SJCRH30 (cell line): ENCODE measurements around the gene GSTT4. TPM values are rescaled to one million over a fixed set of nuclear protein-coding genes. Genes with fewer than 3 reads are reported as not detected.
"Not testable (repeated sequence)": the region's sequence is repeated elsewhere in the genome, so short reads cannot be mapped to it uniquely, and the experiment has no call there.

Experiments used
- DNase-seq, 2 experiments: peaks; one replicate each; pipeline ENCODE4 v3.0.0-alpha.2; 2015 to 2020
- H3K27ac ChIP-seq: fragments of 250-450 bp; sonication (Bioruptor Pico); 2 replicates; pipeline ENCODE4 v1.5.1; 2020; ENCODE audit warnings: mild to moderate bottlenecking, moderate library complexity
- H3K27me3 ChIP-seq: fragments of 250-450 bp; sonication (Bioruptor Pico); 2 replicates; pipeline ENCODE4 v1.5.1; 2020; ENCODE audit warnings: mild to moderate bottlenecking, moderate library complexity
- H3K36me3 ChIP-seq: fragments of 250-450 bp; sonication (Bioruptor Pico); 2 replicates; pipeline ENCODE4 v1.5.1; 2020; ENCODE audit warnings: mild to moderate bottlenecking, moderate library complexity
- H3K4me1 ChIP-seq: fragments of 250-450 bp; sonication (Bioruptor Pico); 2 replicates; pipeline ENCODE4 v1.5.1; 2020; ENCODE audit warnings: mild to moderate bottlenecking, moderate library complexity
- H3K4me3 ChIP-seq: fragments of 250-450 bp; sonication (Bioruptor Pico); 2 replicates; pipeline ENCODE4 v1.5.1; 2020; ENCODE audit warnings: mild to moderate bottlenecking, moderate library complexity
- H3K9me3 ChIP-seq: fragments of 250-450 bp; sonication (Bioruptor Pico); replicated peaks from 2 replicates; pipeline ENCODE4 v1.5.1; 2020; ENCODE audit warnings: mild to moderate bottlenecking, moderate library complexity
- total RNA-seq: library from RNA; depleted of rRNA; stranded (reverse); fragments of >200 nt; shearing (Covaris generic); gene quantifications from 2 replicates; pipeline ENCODE4 v1.2.3, GENCODE V29; 2014

GSTT4 gene
- total RNA-seq, 1 experiment from 2014 or later = not detected

DNA sequence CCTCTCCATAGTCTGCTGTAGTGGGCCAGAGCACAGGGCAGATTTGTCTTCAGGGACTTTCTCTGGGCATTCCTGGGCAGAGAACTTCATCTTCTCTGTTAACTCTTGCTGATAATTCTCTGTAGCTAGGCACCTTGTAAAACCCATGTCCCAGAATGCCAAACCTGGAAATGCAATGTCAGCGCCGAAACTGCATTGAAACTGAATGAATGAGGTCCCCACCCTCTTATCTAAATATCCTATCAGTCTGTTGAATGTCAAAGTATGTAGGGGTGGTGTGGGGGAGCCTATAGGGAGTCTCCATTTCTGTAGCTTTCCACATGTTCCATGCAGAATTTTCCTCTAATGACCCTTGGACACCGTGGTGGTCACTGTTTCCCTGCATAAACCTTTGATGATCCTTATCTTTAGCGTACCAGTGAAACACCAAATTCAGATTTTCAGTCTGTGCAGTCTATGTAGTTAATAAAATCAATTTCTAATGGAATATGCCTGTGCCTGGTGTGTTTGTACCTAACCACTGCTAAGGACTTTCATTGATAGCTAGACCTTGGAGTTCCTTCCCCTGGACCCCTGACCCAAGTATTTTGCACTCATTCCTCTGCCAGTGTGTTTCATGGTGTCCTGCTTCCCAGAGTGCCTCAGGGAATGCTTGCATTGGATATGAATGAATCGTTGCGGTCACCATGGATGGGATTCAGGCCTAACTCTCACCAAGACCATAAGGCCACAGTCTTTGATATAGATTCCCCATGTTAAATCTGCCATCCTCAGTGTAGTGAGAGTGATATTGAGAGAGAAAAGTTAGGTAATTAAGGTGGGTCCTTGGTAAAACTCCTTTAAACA is 3.4 kb upstream of the GSTT4 start:
- Histone ChIP-seq H3K36me3 (no peaks in the 10 kb centered on the region), H3K4me1 (0 out of 2 replicates have a peak, but pooled peaks cover 2% of the 10 kb centered on the region), H3K9me3 (no peaks in the 10 kb centered on the region), H3K27ac (no peak overlapping the region), H3K27me3 (no peaks in the 10 kb centered on the region), H3K4me3 (no peak overlapping the region)
- DNase-seq = no peak

DNA sequence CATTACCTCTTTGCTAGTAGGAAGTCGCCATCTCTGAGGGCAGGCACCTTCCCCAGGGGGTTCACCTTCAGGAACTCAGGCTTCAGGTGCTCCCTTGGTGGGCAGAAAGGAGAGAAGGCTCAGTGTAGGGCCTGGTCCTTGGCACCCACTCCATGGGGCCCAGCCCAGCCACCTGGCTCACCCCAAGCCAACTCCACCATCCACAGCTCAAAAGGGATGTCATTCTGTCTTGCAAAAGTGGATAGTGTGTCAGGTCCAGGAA is 2.7 kb upstream of the GSTT4 start:
- no peak overlapping the region for H3K4me3 ChIP-seq
- H3K27me3 ChIP-seq = no peaks in the 10 kb centered on the region
- no peaks in the 10 kb centered on the region for H3K36me3 ChIP-seq
- no peak overlapping the region for H3K27ac ChIP-seq
- 0 out of 2 replicates have a peak, but pooled peaks cover 2% of the 10 kb centered on the region for H3K4me1 ChIP-seq
- DNase-seq = no peak
- H3K9me3 ChIP-seq = no peaks in the 10 kb centered on the region

DNA sequence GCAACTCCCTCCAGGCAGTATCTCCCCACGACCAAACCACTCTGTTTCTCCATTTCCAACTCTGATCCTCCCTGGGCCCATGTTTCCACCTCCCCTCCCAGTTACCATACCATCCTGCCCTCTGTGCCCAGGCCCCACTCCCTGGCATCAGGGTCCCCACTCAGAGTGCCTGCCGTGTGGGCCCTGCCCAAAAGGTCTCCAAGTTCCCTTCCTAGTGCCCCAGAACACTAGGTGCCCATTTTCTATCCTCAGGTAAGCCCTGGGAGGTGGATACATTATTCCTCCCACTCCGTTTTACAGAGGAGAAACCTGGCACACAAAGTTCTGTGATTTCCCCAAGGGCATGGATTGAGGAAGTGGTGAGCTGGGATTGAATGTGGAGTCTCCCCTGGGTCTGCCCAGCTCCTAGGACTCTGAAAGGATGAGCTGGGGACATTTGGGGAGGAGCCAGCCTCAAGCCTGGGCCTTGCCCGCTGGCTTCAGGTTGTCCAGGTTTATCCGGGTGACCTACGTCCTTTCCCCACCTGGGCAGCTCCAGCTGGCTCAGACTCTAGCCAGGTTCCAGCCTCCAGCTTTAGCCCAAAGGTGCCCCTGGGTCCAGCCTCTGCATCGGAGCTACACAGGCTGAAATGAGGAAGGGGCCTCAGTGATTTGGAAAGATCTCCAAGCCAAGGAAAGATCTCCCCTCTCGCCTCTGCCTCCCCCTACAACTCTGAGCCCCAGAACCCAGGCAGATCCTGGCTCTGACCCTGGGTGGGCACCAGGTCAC is 2.2 kb upstream of the GSTT4 start:
- Histone ChIP-seq H3K4me3 (no peak overlapping the region), H3K4me1 (0 out of 2 replicates have a peak, but pooled peaks cover 2% of the 10 kb centered on the region), H3K36me3 (no peaks in the 10 kb centered on the region), H3K27me3 (no peaks in the 10 kb centered on the region), H3K27ac (no peak overlapping the region), H3K9me3 (no peaks in the 10 kb centered on the region)
- DNase-seq = no peak

DNA sequence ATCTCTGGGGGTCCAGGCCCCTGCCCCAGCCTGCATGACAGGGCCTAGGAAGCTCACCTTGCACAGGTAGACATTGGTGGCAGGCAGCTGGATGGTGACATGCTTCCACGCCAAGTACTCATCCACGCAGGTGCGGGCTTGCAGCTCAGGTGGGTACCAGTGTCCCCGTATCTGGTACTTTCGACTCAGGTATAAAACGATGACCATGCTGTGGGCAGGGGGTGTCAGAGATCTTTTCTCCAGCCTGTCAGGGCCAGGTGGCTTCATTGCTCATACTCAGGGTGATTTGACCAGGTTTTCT is 1.6 kb upstream of the GSTT4 start:
- Histone ChIP-seq H3K36me3 (no peaks in the 10 kb centered on the region), H3K4me3 (no peak overlapping the region), H3K4me1 (no peaks in the 10 kb centered on the region), H3K27ac (no peak overlapping the region), H3K27me3 (no peaks in the 10 kb centered on the region), H3K9me3 (no peaks in the 10 kb centered on the region)
- DNase-seq = no peak

DNA sequence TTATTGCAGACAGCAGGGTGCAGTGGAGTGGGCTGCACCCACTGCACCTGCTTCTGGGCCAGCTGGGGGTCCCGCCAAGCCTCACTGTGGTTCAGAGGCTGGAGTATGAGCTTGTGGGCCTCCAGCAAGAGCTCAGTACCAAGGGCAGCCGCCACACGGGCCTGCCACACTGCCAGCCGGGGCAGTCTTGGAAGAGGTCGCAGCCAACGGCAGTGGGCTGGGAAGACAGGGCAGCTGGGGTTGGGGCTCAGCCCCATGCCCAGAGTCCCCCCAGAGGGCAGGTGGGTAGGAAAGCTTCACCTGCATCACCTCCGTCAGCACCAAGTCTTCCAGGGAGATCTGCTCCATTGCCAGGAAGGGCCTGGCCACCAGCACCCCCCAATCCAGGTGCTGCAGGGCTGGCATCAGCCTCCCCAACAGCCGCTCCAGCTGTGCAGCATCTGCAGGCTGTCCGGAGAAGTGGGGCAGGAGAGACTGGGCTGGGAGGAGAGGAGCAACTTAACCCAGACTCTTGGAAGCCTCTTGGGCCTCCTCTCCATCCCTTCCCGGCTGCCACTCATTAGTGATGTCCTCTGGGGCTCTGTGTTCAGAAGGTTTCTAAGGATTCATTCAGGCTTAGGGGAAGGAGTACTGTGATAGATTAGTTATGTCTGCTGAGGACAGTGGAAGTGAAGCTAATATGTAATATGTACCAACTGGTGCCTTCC is 1.1 kb upstream of the GSTT4 start:
- H3K27me3 ChIP-seq = no peaks in the 10 kb centered on the region
- no peak overlapping the region for H3K27ac ChIP-seq
- no peaks in the 10 kb centered on the region for H3K36me3 ChIP-seq
- no peaks in the 10 kb centered on the region for H3K4me1 ChIP-seq
- H3K4me3 ChIP-seq = no peak overlapping the region
- DNase-seq = no peak
- no peaks in the 10 kb centered on the region for H3K9me3 ChIP-seq

DNA sequence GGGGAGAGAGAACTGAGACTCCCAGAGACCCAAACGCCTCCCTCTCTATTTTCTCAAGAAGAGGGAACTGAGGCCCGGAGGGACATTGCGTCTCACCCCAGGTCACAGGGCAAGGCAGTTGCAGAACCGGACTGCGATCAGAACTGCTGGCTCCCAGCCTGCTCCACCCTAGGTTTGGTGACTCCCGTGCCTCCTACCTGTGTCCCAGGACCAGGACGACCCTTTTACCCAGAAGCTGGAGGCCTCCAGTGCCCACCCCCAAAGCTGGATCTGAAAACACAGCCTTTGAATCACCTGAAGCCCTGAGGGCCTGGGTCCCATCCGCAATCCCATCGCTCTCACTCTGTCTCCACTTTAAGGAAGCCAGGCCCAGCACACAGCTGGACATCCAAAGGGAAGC is 1.4 kb downstream of the GSTT4 start:
- Histone ChIP-seq H3K27me3 (no peaks in the 10 kb centered on the region), H3K4me1 (no peaks in the 10 kb centered on the region), H3K4me3 (no peak overlapping the region), H3K36me3 (no peaks in the 10 kb centered on the region), H3K27ac (no peak overlapping the region), H3K9me3 (no peaks in the 10 kb centered on the region)
- no peak for DNase-seq

DNA sequence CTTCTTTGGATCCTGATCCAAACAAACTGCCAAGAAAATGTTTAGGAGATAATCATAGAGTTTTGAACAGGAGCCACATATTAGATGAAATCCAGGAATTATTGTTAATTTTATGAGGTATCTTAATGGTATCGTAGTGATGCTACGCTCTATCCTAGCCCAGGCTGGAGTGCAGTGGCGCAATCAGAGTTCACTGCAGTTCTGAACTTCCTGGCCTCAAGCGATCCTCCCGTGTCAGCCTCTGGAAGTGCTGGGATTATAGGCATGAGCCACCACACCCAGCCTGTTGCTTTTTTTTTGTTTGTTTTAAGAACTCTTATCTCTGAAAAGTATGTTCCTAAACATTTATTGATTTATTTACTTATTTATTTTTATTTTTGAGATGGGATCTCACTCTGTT is 2.4 kb downstream of the GSTT4 start:
- H3K27me3 ChIP-seq = no peaks in the 10 kb centered on the region
- H3K9me3 ChIP-seq = no peaks in the 10 kb centered on the region
- no peaks in the 10 kb centered on the region for H3K36me3 ChIP-seq
- DNase-seq = no peak
- no peaks in the 10 kb centered on the region for H3K4me1 ChIP-seq
- no peak overlapping the region for H3K27ac ChIP-seq
- H3K4me3 ChIP-seq = no peak overlapping the region

DNA sequence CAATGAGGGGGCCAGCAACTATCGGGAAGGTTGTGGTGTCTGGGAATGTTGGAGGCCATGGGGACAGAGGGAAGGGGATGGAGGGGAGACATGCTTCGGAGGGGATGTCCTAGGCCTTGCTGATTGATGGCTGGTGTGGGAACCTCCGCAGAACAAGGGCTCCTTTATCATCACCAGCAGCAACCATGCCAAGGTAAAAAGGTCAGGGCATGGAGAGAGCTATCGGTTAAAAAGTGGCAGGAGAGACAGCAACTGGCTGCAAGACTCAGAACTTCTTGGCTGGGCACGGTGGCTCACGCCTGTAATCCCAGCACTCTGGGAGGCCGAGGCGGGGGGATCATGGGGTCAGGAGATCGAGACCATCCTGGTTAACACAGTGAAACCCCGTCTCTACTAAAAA is 3.0 kb downstream of the GSTT4 start:
- Histone ChIP-seq H3K9me3 (no peaks in the 10 kb centered on the region), H3K36me3 (no peaks in the 10 kb centered on the region), H3K27me3 (no peaks in the 10 kb centered on the region), H3K4me3 (no peak overlapping the region), H3K27ac (no peak overlapping the region), H3K4me1 (no peaks in the 10 kb centered on the region)
- no peak for DNase-seq

DNA sequence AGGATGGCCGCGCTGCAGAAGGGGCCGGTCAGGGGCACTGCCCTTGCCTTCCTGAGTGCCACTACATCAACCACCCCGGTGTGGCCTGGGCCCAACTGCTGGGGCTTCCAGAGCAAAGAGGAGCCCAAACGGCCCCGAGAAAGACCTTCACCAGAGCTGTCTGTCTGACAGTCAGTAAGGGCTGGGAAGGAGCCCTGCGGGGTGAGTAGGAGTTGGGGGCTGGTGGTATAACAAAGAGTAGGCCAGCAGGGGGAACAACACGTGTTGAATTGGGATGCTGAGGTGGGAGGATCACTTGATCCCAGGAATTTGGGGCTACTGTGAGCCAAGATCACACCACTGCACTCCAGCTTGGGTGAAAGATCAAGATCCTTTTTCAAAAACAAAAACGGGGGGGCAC is 3.9 kb downstream of the GSTT4 start:
- H3K4me1 ChIP-seq = no peaks in the 10 kb centered on the region
- H3K36me3 ChIP-seq = no peaks in the 10 kb centered on the region
- H3K9me3 ChIP-seq = no peaks in the 10 kb centered on the region
- DNase-seq = no peak
- no peaks in the 10 kb centered on the region for H3K27me3 ChIP-seq
- no peak overlapping the region for H3K27ac ChIP-seq
- H3K4me3 ChIP-seq = no peak overlapping the region

DNA sequence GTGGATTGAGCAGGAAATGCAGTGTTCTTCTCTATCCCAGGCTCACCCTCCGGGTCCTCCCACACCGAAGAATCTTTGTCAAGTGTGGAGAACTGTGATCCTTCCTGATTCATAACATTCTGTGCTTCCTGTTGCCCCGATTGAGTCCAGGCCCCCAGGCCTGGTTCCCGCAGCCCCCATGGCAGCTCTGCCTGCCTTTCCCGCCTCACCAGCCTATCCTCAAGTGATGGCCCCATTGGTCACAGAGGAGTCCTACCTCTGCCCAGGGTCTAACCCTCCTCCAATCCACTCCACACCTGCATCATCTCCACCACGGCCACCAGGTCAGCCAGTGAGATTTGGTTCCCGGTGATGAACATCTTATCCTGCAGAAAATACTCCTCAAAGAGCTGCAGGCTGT is 5.5 kb downstream of the GSTT4 start:
- not testable (repeated sequence) for H3K4me3 ChIP-seq, DNase-seq, H3K4me1 ChIP-seq, H3K27ac ChIP-seq, H3K36me3 ChIP-seq, H3K9me3 ChIP-seq, H3K27me3 ChIP-seq

DNA sequence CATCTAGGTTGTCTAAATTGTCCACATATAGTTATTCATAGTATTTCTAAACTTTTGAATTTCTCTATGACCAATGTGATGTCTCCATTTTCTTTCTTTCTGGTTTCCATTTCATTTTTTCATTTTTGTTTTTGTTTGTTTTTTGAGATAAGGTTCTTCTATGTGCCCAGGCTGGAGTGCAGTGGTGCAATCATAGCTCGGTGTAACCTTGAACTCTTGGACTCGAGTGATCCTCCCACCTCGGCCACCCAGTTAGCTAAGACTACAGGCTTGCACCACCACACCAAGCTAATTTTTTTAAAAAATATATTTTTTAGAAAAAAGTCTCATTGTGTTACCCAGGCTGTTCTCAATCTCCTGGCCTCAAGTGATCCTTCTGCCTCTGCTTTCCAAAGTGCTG is 8.2 kb downstream of the GSTT4 start:
- Histone ChIP-seq H3K27me3 (no peaks in the 10 kb centered on the region), H3K4me1 (no peaks in the 10 kb centered on the region), H3K27ac (no peak overlapping the region), H3K36me3 (no peaks in the 10 kb centered on the region), H3K4me3 (no peak overlapping the region), H3K9me3 (no peaks in the 10 kb centered on the region)
- no peak for DNase-seq

DNA sequence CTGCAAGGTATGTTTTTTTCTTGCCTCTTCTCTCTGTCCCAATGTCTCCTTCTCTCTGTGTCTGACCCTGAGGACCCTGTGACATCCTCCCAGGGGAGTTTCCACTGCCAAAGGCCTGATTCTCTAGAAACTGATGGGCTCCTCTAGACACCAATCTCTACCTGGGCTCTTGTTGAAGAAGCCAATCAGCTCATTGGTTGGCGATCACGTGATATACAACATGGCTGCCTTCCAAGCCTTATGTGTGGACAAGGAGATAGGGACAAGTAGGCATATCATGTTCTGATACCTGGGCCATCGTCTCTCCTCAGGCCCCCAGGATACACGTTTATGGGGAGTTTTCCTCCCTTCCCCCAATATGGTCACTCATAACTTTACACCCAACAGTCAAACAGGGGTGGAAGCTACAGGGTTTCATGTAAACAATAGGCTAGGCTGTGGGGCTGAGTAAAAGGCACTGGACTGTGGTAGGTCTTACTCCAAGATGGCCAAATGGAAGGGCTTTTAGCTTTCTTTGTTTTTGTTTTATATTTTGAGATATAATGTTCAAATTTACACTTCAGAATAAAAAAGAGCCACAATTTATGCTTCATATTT is 11.6 kb downstream of the GSTT4 start:
- H3K27me3 ChIP-seq, H3K4me3 ChIP-seq, H3K9me3 ChIP-seq, H3K36me3 ChIP-seq, H3K4me1 ChIP-seq, H3K27ac ChIP-seq: not testable (repeated sequence)
- DNase-seq = peak; percentile 30 to 39

DNA sequence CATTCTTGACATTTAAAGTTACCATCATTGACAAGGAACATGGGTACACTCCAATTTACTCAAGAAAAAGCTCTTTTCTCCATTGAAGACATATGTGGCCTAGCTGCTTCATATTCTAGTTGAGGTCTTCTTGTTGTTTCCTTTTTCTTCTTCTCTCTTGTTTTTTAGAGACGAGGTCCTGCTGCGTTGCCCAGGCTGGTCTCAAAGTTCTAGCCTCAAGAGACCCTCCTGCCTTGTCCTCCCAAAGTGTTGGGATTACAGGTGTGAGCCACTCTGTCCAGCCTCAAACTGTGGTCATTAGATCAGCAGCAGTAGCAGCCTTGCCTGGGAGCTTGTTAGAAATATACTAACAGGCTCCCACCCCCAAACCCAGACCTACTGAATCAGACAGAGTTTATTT is 12.2 kb downstream of the GSTT4 start:
- not testable (repeated sequence) for H3K4me3 ChIP-seq, H3K36me3 ChIP-seq, H3K4me1 ChIP-seq, H3K9me3 ChIP-seq, DNase-seq, H3K27me3 ChIP-seq, H3K27ac ChIP-seq

DNA sequence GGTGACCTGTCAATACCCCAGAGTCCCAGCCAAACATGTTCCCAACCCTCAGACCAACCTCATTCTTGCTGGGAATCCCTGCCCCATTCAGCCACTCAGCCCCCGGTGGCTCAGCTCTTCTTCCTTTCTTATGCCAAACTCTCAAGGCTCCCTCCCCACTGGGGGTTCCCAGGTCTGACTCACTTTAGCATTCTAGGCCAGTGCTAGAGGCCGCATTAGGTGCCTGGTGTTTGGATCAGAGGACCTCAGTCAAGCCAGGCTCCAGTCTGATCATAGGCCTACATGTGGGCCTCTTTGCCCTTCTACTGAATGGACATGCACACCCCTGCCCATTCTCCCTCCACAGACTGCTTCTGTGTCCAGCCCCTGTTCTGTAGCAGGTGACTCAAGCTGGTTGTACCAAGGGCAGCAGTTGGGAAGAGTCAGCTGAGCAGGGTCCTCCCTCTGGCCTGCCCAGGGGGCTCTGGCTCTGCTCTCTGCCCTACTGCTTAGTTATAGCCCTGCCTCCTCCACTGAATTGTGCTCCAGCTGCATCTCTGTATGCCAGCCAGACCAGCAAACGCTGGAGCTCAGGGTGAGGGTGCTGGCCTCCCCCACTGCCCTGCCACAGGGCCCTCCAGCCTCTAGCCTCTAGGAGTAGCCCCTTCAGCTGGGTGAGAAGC is 15.5 kb downstream of the GSTT4 start:
- not testable (repeated sequence) for H3K4me3 ChIP-seq, H3K4me1 ChIP-seq, H3K27ac ChIP-seq, H3K27me3 ChIP-seq, DNase-seq, H3K9me3 ChIP-seq, H3K36me3 ChIP-seq
